Pancreas (tissue), 10 donors: ENCODE data around the gene INHA. TPM values are rescaled to one million over a fixed set of nuclear protein-coding genes. Genes with fewer than 3 reads are reported as not detected.

Experiments used
- ATAC-seq, 4 donors: fragments of 200-7000 bp; cut with Tn5 transposase; one replicate each; pipeline versions ENCODE4 v1.8.0 to v1.9.1; 2020; ENCODE audit warnings: mild to moderate bottlenecking in 4 of 4, moderate library complexity in 4 of 4
- DNase-seq, 6 donors: peaks; one replicate each; pipeline ENCODE4 v3.0.0-alpha.2; 2020
- FAIRE-seq: peaks from 2 replicates; lab custom pipeline; 2012; peaks lifted over from hg19 to GRCh38; lab: Jason Lieb, UNC
- H3K27ac ChIP-seq, 4 donors: fragments of 200-600 bp; sonication (generic); 1 replicate in 3 of 4; 2 replicates in 1 of 4; pipeline versions ENCODE4 v1.5.0 to v1.8.0; 2020
- H3K27me3 ChIP-seq, 4 donors: fragments of 200-600 bp; one replicate each; pipeline ENCODE4 v1.8.0; 2021
- H3K36me3 ChIP-seq, 3 donors: fragments of 200-600 bp; sonication (generic) in 1 of 3; one replicate each; pipeline versions ENCODE4 v1.5.0 to v1.8.0; 2020 to 2021
- H3K4me1 ChIP-seq, 3 donors: fragments of 200-600 bp; one replicate each; pipeline ENCODE4 v1.8.0; 2021
- H3K4me3 ChIP-seq, 4 donors: fragments of 200-600 bp; sonication (generic) in 2 of 4; one replicate each; pipeline versions ENCODE4 v1.5.0 to v1.8.0; 2020 to 2021
- H3K9me3 ChIP-seq, 4 donors: fragments of 200-600 bp; one replicate each; pipeline ENCODE4 v1.8.0; 2021
- WGBS, 2 donors: extraction: QIAGEN DNeasy Blood & Tissue Kit; methylation state at CpG; one replicate each; pipeline ENCODE4 v1.1.7; 2013; 5-methylcytosine and 5-hydroxymethylcytosine counted together
- intact Hi-C, 3 donors: fragments of 100-400 bp; cut with DNase I; formaldehyde crosslinking; loops; one replicate each; pipeline versions ENCODE4 v1.11.1 to v1.14.2; 2022
- polyA plus RNA-seq, 2 donors: library from polyadenylated mRNA; stranded (reverse); fragments of 200-250 nt; gene quantifications; one replicate each; pipeline ENCODE4 v1.2.3, GENCODE V29; 2013
- total RNA-seq, 6 donors: library from RNA; stranded (reverse); fragmentation: NEBNext Ultra II Directional in 4 of 6; extraction: Animal tissue kit (Norgen Biotek cat#: 25700) in 4 of 6; gene quantifications; one replicate each; pipeline versions ENCODE4 v1.2.1 to v1.2.4, GENCODE V29; 2021 to 2023
- TF ChIP-seq, protein P1 (sequence below), 4 donors: fragments of 200-600 bp; sonication (generic) in 3 of 4; IDR thresholded peaks; one replicate each; pipeline versions ENCODE4 v1.5.0 to v1.8.0; 2021; ENCODE audit warnings: antibody characterized with exemption in 4 of 4
- donor health status: healthy with polysubstance abuse.
- donor health status: DM: no; HTN: no; CAD: no; lungs with moderate emphysema.
- donor health status: DM: no; HTN: no; CAD: no.
- donor health status: control.
- donor health status: control.
- donor health status: Bipolar disorder and iron deficiency.
- donor health status: DM: yes; HTN: yes; CAD: no.
- donor health status: DM: no; HTN: no; CAD: no.
- donor health status: DM: no; HTN: no; CAD: no.
- donor health status: DM: yes; HTN: yes; CAD: no.

Gene INHA
- total and polyA plus RNA-seq, 8 donors = 0.94 to 8.9 (median 3.9) TPM

DNA sequence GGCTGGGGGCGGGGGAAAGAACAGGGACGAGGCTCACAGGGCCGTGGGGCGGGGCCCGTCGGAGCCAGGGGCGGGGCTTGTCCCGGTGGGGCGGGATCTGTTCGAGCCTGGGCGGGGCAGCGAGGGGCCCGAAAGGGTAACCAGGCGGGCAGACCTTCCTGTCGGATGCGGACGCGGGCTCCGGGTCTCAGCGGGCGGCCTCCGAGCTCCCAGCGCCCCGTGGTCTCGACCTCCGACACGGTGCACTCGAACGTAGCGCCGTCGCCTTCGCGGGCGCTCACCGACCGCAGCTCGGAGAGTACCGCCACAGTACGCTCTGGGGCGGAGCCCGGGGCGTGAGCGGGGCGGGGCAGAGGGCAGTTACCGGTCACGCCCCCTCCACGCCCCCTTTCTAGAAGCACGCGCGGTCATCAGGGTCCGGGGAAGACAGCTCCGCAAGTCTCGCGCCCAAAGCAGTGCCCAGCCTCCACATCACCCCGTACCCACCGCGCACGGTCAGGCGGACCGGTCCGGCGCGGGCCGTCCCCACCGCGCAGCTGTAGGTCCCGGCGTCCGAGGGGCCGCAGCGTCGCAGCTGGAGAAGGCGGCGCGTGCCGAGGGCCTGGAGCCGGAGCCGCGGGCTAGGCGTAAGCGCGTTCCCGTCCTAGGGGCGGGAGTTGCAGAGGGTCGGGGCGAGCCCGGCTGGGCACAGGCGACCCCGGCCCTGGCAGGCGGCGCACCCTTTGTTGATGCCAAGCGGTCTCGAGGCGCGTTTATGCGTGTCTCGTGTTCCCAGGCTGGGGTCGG is 19.5 kb upstream of the INHA start:
- Histone ChIP-seq H3K27ac (peak overlapping the region in 2 of 4 donors; percentile 22 to 63), H3K9me3 (no peaks in the 10 kb centered on the region), H3K4me3 (peak overlapping the region; percentile 41 to 67 (median 60)), H3K4me1 (peaks cover 0 to 9% (median 4%) of the 10 kb centered on the region in 3 donors), H3K27me3 (no peaks in the 10 kb centered on the region), H3K36me3 (no peaks in the 10 kb centered on the region)
- ATAC-seq (peak; percentile 92 to 96 (median 95)), FAIRE-seq (no peak), DNase-seq (peak; percentile 82 to 97 (median 94))
- 0 to 1% methylated on average over 87 to 99 of the region's 99 CpGs for WGBS, 2 donors
- TF ChIP-seq, protein P1, sequence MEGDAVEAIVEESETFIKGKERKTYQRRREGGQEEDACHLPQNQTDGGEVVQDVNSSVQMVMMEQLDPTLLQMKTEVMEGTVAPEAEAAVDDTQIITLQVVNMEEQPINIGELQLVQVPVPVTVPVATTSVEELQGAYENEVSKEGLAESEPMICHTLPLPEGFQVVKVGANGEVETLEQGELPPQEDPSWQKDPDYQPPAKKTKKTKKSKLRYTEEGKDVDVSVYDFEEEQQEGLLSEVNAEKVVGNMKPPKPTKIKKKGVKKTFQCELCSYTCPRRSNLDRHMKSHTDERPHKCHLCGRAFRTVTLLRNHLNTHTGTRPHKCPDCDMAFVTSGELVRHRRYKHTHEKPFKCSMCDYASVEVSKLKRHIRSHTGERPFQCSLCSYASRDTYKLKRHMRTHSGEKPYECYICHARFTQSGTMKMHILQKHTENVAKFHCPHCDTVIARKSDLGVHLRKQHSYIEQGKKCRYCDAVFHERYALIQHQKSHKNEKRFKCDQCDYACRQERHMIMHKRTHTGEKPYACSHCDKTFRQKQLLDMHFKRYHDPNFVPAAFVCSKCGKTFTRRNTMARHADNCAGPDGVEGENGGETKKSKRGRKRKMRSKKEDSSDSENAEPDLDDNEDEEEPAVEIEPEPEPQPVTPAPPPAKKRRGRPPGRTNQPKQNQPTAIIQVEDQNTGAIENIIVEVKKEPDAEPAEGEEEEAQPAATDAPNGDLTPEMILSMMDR (IDR thresholded peaks at IDR 0.05) = no peak
- intact Hi-C loops = no loop called here

DNA sequence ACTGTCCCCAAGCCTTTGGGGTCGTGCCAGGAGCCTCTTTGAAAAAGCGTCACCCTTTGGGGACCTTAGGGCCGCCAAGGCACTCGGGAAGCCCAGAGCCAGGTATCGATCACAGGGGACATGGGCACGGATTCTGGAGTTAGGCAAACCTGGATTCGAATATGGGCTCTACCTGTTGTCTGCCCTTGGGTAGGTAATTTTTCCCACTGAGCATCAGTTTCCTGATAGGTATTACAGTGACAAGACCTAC is 19.0 kb upstream of the INHA start:
- intact Hi-C loops = no loop called here
- no peaks in the 10 kb centered on the region for H3K36me3 ChIP-seq
- 5 to 9% methylated on average over 7 of the region's 7 CpGs for WGBS, 2 donors
- no peaks in the 10 kb centered on the region for H3K27me3 ChIP-seq
- TF ChIP-seq, protein P1 (IDR thresholded peaks at IDR 0.05) = no peak
- no peak for FAIRE-seq
- no peaks in the 10 kb centered on the region for H3K9me3 ChIP-seq
- no peak for ATAC-seq
- peak in 1 of 6 donors; percentile 81 for DNase-seq
- H3K4me1 ChIP-seq = peaks cover 0 to 9% (median 4%) of the 10 kb centered on the region in 3 donors
- peak overlapping the region; percentile 41 to 67 (median 60) for H3K4me3 ChIP-seq
- no peak overlapping the region for H3K27ac ChIP-seq

DNA sequence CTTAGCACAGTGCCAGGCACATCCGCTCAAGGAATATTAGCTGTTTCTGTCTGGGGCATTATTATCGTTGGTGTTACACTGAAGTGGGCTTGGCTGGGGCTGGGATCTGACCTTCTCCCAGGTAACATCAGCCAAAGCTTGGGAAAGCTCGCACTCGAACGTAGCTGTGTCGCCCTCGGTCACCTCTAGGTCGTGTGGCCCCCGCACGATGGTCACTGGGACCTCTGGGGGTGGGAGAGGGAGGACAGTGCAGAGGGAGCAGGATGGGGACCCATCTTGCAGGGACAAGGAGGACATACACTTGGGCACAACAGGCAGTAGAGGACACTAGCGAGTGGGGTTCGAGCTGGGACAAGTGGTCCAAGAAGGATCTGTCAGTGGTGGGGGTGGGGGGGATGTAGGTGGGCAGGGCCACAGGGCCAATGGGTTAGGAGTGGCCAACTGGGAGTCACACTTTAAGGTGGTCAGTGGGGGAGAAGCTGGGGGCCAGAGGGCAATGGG is 18.6 kb upstream of the INHA start:
- TF ChIP-seq, protein P1 (IDR thresholded peaks at IDR 0.05) = no peak
- intact Hi-C loops = no loop called here
- Histone ChIP-seq H3K9me3 (no peaks in the 10 kb centered on the region), H3K4me1 (peaks cover 0 to 9% (median 4%) of the 10 kb centered on the region in 3 donors), H3K36me3 (no peaks in the 10 kb centered on the region), H3K27ac (no peak overlapping the region), H3K4me3 (no peak overlapping the region), H3K27me3 (no peaks in the 10 kb centered on the region)
- WGBS, 2 donors = 66 to 72% methylated on average over 12 of the region's 12 CpGs
- no peak for DNase-seq
- no peak for FAIRE-seq
- ATAC-seq = no peak

DNA sequence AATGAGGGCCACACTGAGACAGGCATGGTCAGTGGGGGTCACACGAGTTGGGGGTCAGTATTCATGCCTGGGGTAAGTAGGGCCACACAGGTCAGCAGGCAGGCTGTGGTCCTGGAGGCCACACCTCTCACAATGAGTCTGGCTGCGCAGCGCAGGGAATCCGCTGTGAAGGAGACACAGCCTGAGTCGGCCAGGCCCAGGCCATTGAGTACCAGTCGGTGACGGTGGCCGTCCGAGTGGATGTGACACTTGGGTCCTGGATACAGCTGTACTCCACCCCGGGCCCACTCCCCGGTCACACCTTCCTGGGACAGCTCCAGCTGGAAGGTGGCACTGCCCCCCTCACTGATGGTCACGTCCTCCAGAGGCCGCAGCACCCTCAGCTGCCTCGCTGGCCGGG is 17.8 kb upstream of the INHA start:
- intact Hi-C loops = no loop called here
- ATAC-seq = no peak
- Histone ChIP-seq H3K36me3 (no peaks in the 10 kb centered on the region), H3K27ac (no peak overlapping the region), H3K9me3 (no peaks in the 10 kb centered on the region), H3K4me3 (no peak overlapping the region), H3K27me3 (no peaks in the 10 kb centered on the region), H3K4me1 (peaks cover 0 to 9% (median 4%) of the 10 kb centered on the region in 3 donors)
- peak in 2 of 6 donors; percentile 60 to 84 for DNase-seq
- FAIRE-seq = no peak
- 89 to 92% methylated on average over 15 of the region's 15 CpGs for WGBS, 2 donors
- TF ChIP-seq, protein P1 (IDR thresholded peaks at IDR 0.05) = no peak

DNA sequence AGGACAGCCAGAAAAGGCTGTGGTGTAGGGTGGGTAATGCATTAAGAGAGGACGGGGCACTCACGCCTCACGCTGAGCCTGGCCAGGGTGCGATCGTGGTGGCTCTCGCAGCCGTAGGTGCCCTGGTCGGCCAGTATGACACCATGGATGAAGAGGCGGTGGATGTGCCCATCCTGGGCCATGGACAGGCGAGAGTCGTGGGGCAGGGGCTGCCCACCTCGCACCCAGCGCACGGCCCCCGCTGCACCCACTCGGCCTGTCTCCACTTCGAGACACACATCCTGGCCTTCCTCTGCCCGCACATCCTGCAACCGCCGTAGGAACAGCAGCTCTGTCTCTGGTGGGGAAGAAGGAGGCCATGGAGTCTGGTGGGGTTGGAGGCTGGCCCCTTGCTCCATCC is 16.2 kb upstream of the INHA start:
- ATAC-seq = no peak
- intact Hi-C loops = no loop called here
- Histone ChIP-seq H3K27ac (no peak overlapping the region), H3K27me3 (no peaks in the 10 kb centered on the region), H3K4me1 (peaks cover 0 to 9% (median 4%) of the 10 kb centered on the region in 3 donors), H3K9me3 (no peaks in the 10 kb centered on the region), H3K36me3 (no peaks in the 10 kb centered on the region), H3K4me3 (no peak overlapping the region)
- WGBS, 2 donors = 95 to 97% methylated on average over 20 of the region's 20 CpGs
- FAIRE-seq = no peak
- peak in 2 of 6 donors; percentile 21 to 61 for DNase-seq
- TF ChIP-seq, protein P1 (IDR thresholded peaks at IDR 0.05) = no peak
